Activated CD8-positive, alpha-beta memory T cell treated with anti-CD3 and anti-CD28 coated beads for 36 hours (primary cell): ENCODE data around the gene ZNF628. TPM values are rescaled to one million over a fixed set of nuclear protein-coding genes. Genes with fewer than 3 reads are reported as not detected.

Experiments used
- CTCF ChIA-PET: fragments of 350-600 bp; sonication (Branson Sonifier 250); formaldehyde crosslinking; loops from one replicate; lab custom pipeline; 2021; ENCODE audit warnings: antibody characterized with exemption; lab: Charles Lee
- POLR2A ChIA-PET: fragments of 350-600 bp; sonication (Branson Sonifier 250); formaldehyde crosslinking; loops from one replicate; lab custom pipeline; 2021; ENCODE audit warnings: antibody characterized with exemption; lab: Charles Lee
- total RNA-seq, 2 experiments: library from RNA; stranded (reverse); gene quantifications; one replicate each; pipeline ENCODE4 v1.2.3, GENCODE V29; 2021

The ZNF628 gene
- total RNA-seq = 1 to 10 TPM; 6.4 to 7.4 TPM

GRCh38 chr19:55476100-55476775 is at the start of gene ZNF628:
Gene ZNF628 (plus strand): TSS chr19:55476617. CDS start chr19:55479911, 3,294 bp downstream.
- ChIA-PET POLR2A (interaction anchor here (0.6 to 1.9 kb wide), 9 partner anchors 9 to 315 kb away, joined by 3 to 14 read pairs (median 5); partner anchors contain the start of genes FIZ1, HSPBP1, ISOC2 and NAT14), CTCF (interaction anchor here (0.7 to 3.5 kb wide), 8 partner anchors 9 to 360 kb away, joined by 3 to 21 read pairs (median 6); partner anchors contain the start of gene NAT14)

DNA sequence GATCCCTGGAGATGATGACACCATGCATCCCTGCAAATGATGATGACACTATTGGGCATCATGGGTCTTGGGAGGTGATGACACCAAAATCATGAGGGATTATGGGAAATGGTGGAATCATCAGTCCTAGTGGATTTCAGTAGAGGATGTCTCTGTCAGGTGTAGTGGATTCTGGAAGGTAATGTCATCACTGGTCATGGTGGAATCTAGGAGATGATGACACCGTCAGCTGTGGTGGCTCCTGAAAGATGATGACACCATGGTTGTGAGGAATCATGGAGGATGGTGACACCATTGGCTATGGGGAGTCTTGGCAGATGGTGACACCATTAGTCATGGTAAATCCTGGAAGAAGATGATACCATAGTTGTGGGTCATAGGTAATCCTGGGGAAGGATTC is 45.2 kb upstream of the ZNF628 start:
- ChIA-PET CTCF (interaction anchor here (0.6 kb wide), 1 partner anchor 76 kb away, joined by 5 read pairs; no protein-coding TSS in a partner anchor), POLR2A (no interaction called here)

DNA sequence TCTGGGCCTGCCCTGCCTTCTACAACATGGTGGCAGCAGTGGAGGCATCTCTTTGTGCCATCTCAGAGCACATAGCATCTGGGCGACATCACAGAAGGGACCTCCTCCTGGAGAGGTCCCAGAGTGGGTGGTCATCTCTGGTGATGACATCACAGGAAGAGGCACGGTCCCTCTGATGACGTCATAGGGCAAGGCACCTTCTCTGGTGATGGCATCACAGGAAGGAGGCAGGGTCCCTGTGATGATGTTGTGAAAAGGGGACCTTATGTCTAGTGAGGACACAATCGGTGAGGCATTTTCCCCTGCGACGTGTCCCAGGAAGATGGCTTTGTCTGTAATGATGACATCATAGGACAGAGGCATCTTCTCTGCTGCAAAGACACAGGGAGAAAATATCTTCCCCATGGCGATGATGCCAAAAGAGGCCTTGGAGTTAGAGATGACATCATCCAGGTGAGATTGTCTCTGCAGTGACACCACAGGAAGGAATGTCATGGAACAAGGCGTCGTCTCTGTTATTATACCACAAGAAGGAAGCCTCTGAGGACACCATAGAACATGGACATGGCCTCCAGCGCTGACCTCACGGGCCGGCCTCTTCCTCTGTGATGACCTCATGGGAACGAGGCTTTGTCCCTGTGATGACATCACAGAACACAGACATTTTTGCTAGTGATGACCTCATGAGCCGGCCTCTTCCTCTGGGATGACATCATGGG is 44.0 kb upstream of the ZNF628 start:
- ChIA-PET POLR2A (no interaction called here), CTCF (no interaction called here)

GRCh38 chr19:55433292-55433691 is 43.1 kb upstream of the ZNF628 start:
- CTCF ChIA-PET = no interaction called here
- POLR2A ChIA-PET = no interaction called here

DNA sequence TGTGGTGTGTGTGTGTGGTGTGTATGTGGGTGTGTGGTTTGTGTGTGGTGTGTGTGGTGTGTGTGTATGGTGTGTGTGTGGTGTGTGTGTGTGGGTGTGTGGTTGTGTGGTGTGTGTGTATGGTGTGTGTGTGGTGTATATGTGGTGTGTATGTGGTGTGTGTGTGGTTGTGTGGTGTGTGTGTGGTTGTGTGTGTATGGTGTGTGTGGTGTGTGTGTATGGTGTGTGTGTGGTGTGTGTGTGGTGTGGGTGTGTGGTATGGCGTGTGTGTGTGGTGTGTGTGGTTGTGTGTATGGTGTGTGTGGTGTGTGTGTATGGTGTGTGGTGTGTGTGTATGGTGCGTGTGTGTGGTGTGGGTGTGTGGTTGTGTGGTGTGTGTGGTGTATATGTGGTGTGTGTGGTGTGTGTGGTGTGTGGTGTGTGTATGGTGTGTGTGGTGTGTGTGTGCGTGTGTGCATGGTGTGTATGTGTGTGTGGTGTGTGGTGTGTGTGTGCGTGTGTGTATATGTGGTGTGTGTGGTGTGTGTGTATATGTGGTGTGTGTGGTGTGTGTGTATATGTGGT is 42.0 kb upstream of the ZNF628 start:
- POLR2A ChIA-PET = no interaction called here
- CTCF ChIA-PET = no interaction called here

GRCh38 chr19:55435020-55435419 is 41.4 kb upstream of the ZNF628 start:
- POLR2A ChIA-PET = no interaction called here
- CTCF ChIA-PET = interaction anchor here (0.7 kb wide), 1 partner anchor 266 kb away, joined by 3 read pairs; no protein-coding TSS in a partner anchor

GRCh38 chr19:55436847-55437246 is 39.6 kb upstream of the ZNF628 start:
- ChIA-PET POLR2A (no interaction called here), CTCF (interaction anchor here (1.0 to 1.7 kb wide), 3 partner anchors 31 to 68 kb away, joined by 3 to 6 read pairs (median 5); no protein-coding TSS in a partner anchor)

DNA sequence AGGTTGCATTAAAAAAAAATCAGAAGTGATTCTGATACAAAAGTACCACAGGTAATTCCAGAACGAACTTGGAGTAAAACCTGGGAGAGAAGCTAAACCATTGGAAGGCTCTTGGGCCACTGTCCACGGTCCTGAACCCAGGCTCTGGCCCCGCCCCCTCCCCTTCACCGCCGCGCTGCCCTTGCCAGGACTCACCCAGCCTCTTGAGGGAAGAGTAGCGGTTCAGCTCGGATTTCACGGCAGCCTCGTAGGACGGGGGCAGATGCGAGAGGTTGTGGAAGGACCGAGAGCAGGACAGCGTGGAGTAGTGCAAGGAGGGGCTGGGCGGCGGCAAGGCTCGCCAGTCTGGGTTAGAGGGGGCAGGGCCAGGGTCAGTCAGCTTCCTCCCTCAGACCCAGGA is 39.0 kb upstream of the ZNF628 start:
- CTCF ChIA-PET = interaction anchor here (1.0 to 1.7 kb wide), 3 partner anchors 30 to 68 kb away, joined by 3 to 6 read pairs (median 5); no protein-coding TSS in a partner anchor
- POLR2A ChIA-PET = no interaction called here

DNA sequence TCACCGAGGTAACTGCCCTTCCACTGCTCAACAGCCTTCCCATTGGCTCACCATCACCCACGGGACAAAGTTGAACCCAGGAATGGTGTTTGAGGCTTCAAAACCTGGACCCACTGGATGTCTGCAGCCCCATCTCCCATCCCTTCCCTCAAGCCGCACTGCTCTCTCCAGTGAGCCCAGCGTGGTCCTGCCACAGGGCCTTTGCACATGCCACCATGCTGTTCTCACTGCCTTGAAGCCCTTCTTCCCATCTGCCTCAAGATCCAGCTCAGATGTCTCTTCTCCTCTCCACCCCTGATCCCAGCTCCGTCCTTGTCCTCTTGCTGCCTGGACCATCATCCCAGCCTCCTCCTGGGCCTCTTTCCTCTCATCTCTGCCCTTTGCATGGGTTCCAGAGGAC is 37.4 kb upstream of the ZNF628 start:
- ChIA-PET CTCF (no interaction called here), POLR2A (no interaction called here)

- CTCF ChIA-PET = interaction anchor here (1.6 kb wide), 1 partner anchor 13 kb away, joined by 3 read pairs; no protein-coding TSS in a partner anchor
- POLR2A ChIA-PET = no interaction called here
These were observed 35.9 kb upstream of the ZNF628 start for GRCh38 chr19:55440411-55441105.

DNA sequence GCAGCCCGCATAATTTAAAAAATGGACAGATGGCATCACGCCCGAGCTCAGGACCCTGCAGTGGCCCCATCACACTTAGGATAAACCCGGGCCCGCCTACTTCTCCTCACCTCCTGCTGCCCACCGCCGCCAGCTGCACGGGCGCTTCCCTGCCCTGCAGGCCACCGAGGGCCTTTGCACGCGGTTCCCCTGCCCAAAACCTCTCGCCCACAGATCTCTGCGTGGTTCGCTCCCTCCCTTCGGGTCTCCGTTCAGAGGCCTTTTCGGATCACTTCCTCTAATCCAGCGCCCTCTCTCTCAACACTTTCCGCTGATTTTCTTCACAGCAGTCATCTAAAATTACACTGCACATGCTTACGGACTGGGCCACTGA is 35.1 kb upstream of the ZNF628 start:
- ChIA-PET POLR2A (no interaction called here), CTCF (interaction anchor here (1.6 kb wide), 1 partner anchor 12 kb away, joined by 3 read pairs; no protein-coding TSS in a partner anchor)

GRCh38 chr19:55441692-55442321 is 34.6 kb upstream of the ZNF628 start:
- POLR2A ChIA-PET = no interaction called here
- CTCF ChIA-PET = interaction anchor here (1.6 kb wide), 1 partner anchor 12 kb away, joined by 3 read pairs; no protein-coding TSS in a partner anchor

DNA sequence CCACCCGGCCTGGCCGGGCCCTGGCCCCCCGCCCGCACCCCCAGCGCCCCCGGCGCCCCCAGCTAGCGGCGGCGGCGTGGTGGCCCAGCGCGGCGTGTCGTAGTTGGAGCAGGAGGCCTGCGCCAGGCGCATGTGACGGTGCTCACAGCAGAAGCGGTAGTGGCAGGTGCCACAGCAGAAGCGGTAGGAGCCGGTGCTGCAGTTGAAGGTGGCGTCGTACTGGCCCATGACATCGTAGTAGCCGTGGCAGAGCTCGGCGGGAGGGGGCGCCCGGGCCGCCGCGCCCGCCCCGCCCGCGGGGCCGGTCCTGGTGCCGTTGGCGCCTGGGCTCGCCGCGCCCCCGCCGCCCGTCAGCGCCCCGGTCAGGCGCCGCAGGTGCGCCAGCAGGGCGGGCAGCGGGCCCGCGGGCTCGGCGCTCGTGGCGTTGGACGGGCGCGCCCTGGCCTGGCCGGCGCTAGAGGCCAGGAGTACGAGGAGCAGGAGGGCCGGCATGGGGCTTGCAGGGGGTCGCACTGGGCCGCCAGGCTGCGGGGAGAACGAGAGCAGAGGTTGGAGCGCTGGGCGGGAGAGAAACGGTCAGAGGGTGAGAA is 34.0 kb upstream of the ZNF628 start:
- POLR2A ChIA-PET = no interaction called here
- CTCF ChIA-PET = no interaction called here

- POLR2A ChIA-PET = no interaction called here
- CTCF ChIA-PET = interaction anchor here (0.6 to 1.1 kb wide), 2 partner anchors 26 to 612 kb away, joined by 3 to 6 read pairs; no protein-coding TSS in a partner anchor
These were observed 33.2 kb upstream of the ZNF628 start, which contains the start of gene SHISA7 for GRCh38 chr19:55443045-55443823. Gene SHISA7 (minus strand): TSS chr19:55443300. CDS start chr19:55442863, 437 bp downstream.

- POLR2A ChIA-PET = no interaction called here
- CTCF ChIA-PET = interaction anchor here (0.6 to 1.1 kb wide), 2 partner anchors 26 to 611 kb away, joined by 3 to 6 read pairs; no protein-coding TSS in a partner anchor
These were observed 32.5 kb upstream of the ZNF628 start for GRCh38 chr19:55443824-55444480.

DNA sequence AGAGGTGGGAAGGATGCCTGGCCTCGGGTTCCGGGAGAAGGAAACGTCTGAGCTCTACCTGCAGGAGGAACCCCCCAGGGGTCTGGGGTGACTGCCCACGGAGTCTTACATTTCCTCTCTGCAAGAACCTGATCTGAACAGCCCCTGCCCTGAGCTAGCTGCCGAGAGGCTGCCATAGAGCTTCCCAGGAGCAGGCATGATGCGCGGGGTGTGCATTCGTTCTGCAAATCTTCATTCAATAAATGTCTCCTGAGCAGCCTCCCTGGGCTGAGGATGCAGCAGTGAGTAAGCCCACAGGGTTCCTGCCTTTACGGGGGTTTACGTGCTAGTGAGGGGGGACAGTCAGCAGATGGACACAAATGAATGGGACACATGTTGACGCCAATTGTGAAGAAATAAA is 31.8 kb upstream of the ZNF628 start:
- ChIA-PET CTCF (no interaction called here), POLR2A (no interaction called here)

DNA sequence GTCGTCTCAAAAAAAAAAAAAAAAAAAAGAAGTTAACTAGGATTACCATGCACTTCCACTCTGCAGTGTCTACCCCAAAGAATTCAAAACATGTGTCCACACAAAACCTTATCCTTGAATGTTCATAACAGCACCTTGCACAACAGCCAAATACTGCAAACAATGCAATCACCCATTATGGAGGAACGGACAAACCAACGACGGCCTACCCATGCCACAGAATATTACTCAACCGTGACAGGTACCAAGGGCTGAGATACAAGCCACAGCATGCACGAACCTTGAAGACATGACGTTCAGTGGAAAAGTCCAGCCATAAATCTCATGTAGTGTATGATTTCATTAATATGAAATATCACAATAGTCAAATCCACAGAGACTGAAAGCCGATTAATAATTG is 30.4 kb upstream of the ZNF628 start:
- CTCF ChIA-PET = interaction anchor here (0.6 to 1.6 kb wide), 2 partner anchors 58 to 102 kb away, joined by 3 read pairs; no protein-coding TSS in a partner anchor

More for the DNA sequence above, 30.4 kb upstream of the ZNF628 start:
- POLR2A ChIA-PET = no interaction called here
